WI38 (cell line): ENCODE measurements around the gene MNAT1.

Experiments used
- H3K4me3 ChIP-seq: 2 replicates; pipeline ENCODE4 v1.5.1; 2011; ENCODE audit warnings: low read depth, mild to moderate bottlenecking, control low read depth, low read length
- CTCF ChIP-seq: IDR thresholded peaks from 2 replicates; pipeline ENCODE4 v1.5.1; 2012; ENCODE audit warnings: low read depth, mild to moderate bottlenecking, control low read depth, low read length

MNAT1 gene

GRCh38 chr14:60734465-60735242 is at the start of gene MNAT1:
Gene MNAT1, plus strand, starts transcription at chr14:60734761. Its CDS starts 102 bp downstream, at chr14:60734863.
- H3K4me3 ChIP-seq = peak within 1 kb of the TSS; percentile 98

GRCh38 chr14:60686865-60687264 is 47.7 kb upstream of the MNAT1 start:
- no peak for TF ChIP-seq CTCF
- H3K4me3 ChIP-seq = no peak overlapping the region

More at GRCh38 chr14:60734465-60735242, at the start of gene MNAT1:
- no peak for TF ChIP-seq CTCF

- H3K4me3 ChIP-seq = no peak overlapping the region
- no peak for TF ChIP-seq CTCF
Observed at GRCh38 chr14:60691383-60692113, 43.0 kb upstream of the MNAT1 start.

- no peak for TF ChIP-seq CTCF
- no peak overlapping the region for H3K4me3 ChIP-seq
Observed at GRCh38 chr14:60695327-60695726, 39.2 kb upstream of the MNAT1 start.

GRCh38 chr14:60700598-60700997 is 34.0 kb upstream of the MNAT1 start:
- TF ChIP-seq CTCF = no peak
- no peak overlapping the region for H3K4me3 ChIP-seq

GRCh38 chr14:60705100-60705499 is 29.5 kb upstream of the MNAT1 start:
- no peak for TF ChIP-seq CTCF
- H3K4me3 ChIP-seq = no peak overlapping the region

- no peak for TF ChIP-seq CTCF
- H3K4me3 ChIP-seq = no peak overlapping the region
Observed at GRCh38 chr14:60707858-60708257, 26.7 kb upstream of the MNAT1 start.
